ENCODE data around the gene ERGIC1.

The ERGIC1 gene

DNA sequence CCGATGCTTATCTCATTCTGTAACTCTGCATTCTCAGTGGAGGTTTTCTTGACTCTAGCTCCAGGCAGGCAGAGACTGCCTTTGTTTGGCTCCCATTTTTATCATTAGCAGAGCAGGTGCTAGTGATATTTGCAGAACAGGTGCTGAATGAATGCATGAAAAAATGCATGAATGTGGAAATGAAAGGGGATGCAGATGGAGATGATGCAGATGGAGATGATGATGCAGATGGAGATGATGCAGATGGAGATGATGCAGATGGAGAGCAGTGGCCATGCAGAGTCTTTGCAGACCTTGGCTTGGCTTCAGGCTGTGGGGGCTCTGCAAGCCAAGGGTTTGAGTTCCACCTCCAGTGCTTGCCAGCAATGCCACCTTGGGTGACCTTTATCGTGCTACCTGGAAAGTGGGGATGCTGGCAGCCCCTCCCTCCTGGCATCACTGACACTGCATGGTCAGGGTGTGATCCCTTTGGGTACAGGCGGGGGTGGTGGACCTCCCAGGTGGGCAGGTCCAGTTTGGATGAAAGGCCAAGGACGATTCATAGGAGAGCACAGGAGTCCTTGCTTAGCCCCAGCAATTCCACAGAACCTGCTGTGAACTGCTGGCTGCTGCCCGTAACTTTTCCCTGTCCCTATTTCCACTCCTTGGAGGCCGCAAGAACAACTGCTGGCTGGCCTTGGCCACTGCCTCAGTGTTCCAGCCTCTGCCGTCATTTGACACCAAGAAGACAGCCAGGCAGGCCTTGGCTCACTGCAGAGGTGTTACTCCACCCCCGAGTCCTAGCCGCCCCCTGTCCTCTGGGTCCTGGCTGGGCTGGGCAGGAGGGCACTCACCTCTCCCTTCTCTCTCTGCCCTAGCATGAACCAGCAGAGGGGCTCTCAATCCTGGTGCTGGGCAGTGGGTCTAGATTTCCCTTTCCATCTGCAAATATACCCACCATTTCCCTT is 33.0 kb downstream of the ERGIC1 start:
- no peak for DNase-seq (ENCODE audit: low read depth)

- DNase-seq (ENCODE audit: low read depth): no peak
Observed at GRCh38 chr5:172867761-172868435, 33.8 kb downstream of the ERGIC1 start.

- no peak for DNase-seq (ENCODE audit: low read depth)
Observed at GRCh38 chr5:172868436-172868923, 34.4 kb downstream of the ERGIC1 start.

DNA sequence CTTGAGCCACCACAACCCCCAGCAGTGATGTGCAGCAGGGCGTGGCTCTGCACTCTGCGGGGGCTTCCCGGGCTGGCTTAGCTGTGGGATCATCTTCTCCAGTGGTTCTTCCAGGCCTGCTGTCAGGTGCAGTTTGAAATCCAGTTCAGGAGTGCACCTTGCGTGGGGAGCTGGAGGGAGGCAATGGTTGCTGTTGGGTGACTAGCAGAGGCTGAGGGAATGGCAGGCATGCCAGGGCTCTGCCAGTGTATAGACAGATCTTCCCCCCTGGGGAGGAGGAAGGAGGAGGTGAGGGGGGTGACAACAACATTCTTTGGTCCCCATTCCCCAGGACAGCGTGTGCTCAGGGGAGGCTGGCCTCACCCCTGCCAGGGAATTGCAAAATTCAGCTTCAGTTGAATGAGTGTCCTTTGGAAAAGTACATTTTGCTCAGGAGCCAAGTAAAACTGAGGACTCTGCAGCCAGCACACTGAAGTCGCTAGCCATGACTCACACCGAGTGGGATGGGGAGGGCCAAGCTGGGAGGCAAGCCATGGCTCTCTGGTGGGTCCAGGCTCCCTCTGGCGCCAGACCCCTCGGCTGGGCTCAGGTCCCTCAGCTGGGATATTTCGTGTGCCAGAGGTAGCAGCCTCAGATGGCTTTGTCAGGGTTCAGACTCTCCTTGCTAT is 35.0 kb downstream of the ERGIC1 start:
- DNase-seq (ENCODE audit: low read depth): no peak

DNA sequence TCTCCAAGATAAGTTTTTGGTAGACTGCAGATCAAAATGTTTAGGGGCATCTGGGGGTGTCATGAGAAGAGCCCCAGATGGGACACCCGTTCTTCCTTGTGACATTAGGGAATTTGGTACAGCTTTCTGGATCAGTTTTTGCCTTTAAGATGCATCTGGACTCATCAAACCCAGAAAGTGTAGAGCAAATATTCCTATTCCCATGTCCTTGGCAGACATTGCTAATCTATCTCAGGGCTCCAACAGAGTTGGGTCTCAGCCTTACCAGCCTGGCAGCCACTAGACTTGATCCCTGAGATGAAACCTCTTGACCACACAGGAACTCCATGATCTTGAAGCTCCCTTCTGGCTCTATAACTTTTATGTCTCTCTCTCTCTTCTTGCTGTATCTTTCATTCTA is 35.6 kb downstream of the ERGIC1 start:
- DNase-seq (ENCODE audit: low read depth): no peak

- no peak for DNase-seq (ENCODE audit: low read depth)
Observed at GRCh38 chr5:172870291-172870714, 36.3 kb downstream of the ERGIC1 start.

DNA sequence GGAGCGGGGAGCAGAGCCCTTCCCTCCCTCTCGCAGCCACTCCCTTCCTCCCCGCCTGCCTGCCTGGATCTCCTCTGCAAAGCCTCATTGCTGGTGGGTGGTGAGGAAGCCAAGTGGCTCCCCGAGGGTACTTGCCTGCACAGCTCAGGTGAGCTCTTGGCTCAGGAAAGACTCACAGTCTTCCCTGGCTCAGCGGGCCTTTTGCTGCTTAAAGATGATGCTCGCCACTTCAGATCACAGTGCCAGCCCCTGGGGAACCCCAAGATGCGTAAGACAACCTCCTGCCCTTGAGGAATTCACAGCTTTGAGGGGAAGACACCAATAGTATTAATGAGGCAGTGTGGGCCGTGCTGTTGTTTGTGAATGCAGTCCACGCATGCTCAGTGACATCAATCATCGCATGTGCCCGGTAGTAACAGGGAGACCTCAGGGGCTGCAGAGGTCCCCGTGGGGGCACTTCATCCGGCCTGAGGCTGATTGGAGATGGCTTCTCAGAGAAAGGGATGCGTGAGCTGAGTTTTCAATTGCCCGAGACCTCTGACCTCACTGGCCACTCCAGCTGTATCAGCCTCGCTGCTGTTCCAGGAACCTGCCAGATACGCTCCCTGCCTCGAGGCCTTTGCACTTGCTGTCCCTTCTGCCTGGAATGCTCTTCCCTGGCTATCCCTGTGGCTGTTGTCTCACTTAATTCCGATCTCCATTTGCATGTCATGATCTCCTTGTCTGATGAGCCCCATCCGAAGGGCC is 36.8 kb downstream of the ERGIC1 start:
- DNase-seq (ENCODE audit: low read depth): no peak

DNA sequence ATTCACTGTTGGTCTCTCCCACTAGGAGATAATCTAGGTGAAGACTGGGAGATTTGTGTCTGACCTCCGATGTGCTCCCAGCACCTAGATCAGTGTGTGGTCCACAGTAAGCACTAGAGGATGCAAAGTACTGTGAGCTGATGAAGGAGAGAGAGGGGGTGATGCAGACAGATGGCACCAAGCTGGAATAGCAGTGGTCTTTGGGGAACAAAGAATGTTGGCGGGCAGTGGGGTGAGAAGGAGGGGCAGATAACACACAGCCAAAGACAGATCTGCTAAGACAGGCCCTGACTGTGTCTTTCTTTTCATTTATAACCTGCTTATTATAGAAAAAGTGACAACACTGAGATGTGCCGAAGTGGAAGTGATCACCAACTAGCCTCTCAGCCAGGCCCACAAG is 37.5 kb downstream of the ERGIC1 start:
- no peak for DNase-seq (ENCODE audit: low read depth)

- no peak for DNase-seq (ENCODE audit: low read depth)
Observed at GRCh38 chr5:172871982-172872381, 37.9 kb downstream of the ERGIC1 start.

GRCh38 chr5:172872997-172873491 is 39.0 kb downstream of the ERGIC1 start:
- no peak for DNase-seq (ENCODE audit: low read depth)

DNA sequence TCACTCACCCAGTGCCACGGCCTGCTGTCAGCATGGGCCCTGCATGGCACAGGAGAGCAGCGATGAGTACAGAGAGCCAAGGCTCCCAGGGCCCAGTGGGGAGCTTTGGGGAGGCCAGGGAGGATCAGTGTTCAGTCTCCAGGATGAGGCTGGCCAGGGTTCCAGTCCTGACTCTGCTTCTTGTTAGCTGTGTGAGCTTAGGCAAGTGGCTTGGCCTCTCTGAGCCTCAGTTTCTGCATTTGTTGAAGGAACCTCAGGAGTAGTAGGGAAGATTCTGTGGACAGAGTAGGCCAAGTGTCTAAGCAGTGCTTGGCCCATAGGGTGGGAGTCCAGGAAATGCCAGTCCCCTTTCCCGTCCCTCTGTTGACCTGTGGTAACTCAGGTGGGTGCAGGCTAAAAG is 39.5 kb downstream of the ERGIC1 start:
- no peak for DNase-seq (ENCODE audit: low read depth)

DNA sequence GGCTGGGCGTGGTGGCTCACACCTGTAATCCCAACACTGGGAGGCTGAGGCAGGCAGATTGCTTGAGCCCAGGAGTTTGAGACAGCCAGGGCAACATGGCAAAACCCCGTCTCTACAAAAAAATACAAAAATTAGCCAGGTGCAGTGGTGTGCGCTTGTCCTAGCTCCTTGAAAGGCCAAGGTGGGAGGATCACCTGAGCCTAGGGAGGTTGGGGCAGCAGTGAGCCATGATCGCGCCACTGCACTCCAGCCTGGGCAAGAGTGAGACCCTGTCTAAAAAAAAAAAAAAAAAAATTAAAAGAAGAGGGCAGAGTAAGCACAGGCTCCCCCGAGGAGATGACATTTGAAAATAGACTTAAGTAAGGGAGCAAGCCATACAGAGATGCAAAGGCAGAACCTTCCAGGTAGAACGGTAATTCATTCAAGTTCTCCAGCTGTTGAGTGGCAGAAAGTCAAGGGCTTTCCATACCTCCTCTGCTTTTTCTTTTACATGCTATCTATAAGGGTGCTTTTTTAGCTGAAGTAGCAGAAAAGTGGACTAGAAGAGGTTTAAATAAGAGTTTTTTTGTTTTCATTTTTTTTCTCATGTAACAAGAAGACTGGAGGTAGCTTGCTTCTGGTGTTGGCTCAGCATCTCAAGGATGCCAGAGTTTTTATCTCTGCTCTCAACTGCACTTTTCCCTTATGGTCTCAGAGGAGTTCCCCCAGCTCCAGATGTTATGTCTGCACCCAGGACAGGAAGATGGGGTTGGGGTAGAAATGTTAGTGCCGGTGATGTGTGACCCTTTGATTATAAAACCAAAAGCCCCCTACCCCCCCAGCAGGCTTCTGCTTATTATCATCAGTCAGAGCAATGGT is 40.8 kb downstream of the ERGIC1 start:
- no peak for DNase-seq (ENCODE audit: low read depth)

GRCh38 chr5:172875505-172876279 is 41.6 kb downstream of the ERGIC1 start:
- DNase-seq (ENCODE audit: low read depth): no peak

- DNase-seq (ENCODE audit: low read depth): no peak
Observed at GRCh38 chr5:172876578-172876977, 42.5 kb downstream of the ERGIC1 start.

- DNase-seq (ENCODE audit: low read depth): no peak
Observed at GRCh38 chr5:172877466-172878260, 43.6 kb downstream of the ERGIC1 start.

DNA sequence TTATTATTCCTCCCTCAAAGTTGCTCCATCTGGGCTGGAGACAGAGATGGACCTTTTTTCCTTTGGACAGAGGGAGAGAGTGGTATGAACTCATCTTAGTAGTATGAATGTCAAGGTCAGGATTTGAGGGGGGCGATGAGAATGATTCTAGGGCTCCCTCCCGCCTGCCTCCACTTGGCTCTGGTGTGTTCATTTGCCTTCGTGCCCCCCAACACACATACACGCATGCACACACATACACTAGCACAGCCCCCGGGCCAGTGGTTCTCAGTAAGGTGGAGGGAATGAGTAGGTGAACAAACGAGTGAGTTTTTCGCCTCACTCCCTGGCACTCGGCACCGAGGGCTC is 44.5 kb downstream of the ERGIC1 start:
- DNase-seq (ENCODE audit: low read depth): no peak

- no peak for DNase-seq (ENCODE audit: low read depth)
Observed at GRCh38 chr5:172878933-172879752, 45.1 kb downstream of the ERGIC1 start.

DNA sequence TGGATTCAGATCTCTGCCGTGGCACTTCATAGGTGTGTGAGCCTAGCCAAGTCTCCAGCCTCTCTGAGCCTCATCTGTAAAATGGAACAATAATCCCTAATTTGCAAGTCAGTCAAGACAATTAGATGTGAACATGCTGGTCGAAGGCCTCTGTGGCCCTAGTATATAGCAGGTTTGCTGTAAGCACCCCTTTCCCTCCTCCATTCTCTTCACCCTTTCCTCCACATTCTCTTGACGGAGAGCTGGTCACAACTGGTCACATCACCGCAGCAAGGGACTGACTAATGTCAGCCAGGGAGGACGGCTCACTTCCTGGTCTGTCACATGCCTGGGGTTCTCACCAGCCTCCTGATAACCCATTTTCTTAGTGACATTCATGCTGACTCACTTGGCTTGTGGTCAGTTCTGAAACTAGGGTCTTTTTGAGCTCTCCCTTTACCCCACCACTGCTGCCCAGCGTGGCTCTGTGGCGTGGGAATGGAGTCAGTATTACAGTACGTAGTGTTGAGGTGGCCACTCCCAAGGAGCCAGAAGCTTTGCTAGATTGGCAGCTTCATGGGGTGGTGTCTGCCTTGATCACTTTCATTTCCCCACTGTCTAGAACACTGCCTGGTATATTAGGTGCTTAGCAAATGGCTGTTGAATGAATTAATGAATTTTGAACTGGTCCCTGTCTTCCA is 47.8 kb downstream of the ERGIC1 start:
- DNase-seq (ENCODE audit: low read depth): no peak

Data from activated gamma-delta T cell treated with anti-CD3 and anti-CD28 coated beads, Interleukin-2, amount 50 U/mL, for 16 hours (primary cell).